Measurements from ENCODE around the gene MAP7D3. TPM values are rescaled to one million over a fixed set of nuclear protein-coding genes. Genes with fewer than 3 reads are reported as not detected.

The MAP7D3 gene
- total and polyA plus RNA-seq, 2 of the 8 experiments (the other 6 are each of a cell fraction or from before 2014, with no cell fraction given): 4.8 to 19.6 TPM

- Histone ChIP-seq H3K23ac (ENCODE audit: insufficient read length) (no peak overlapping the region), H2BK12ac (ENCODE audit: low read depth, low read length) (no peak overlapping the region), H3K27me3 (replicated peaks in 1 of 4; ENCODE audit: control insufficient read depth in 3 of 4, extremely low read depth in 1 of 4, insufficient read depth in 3 of 4, low read length in 3 of 4) (no peaks in the 10 kb centered on the region), H3K4me2 (ENCODE audit: insufficient read depth in 1 of 2, low read depth in 2 of 2, low read length in 2 of 2) (no peak overlapping the region), H4K8ac (ENCODE audit: extremely low read depth, insufficient read depth, low read length) (no peak overlapping the region), H3K79me1 (ENCODE audit: low read depth, low read length) (no peaks in the 10 kb centered on the region), H3K4me1 (replicated peaks in 1 of 4; ENCODE audit: control insufficient read depth in 3 of 4, insufficient read depth in 4 of 4, low read length in 3 of 4) (no peaks in the 10 kb centered on the region), H2BK5ac (ENCODE audit: low read depth, low read length) (no peak overlapping the region), H3K18ac (ENCODE audit: extremely low read depth, low read length) (no peak overlapping the region), H4K91ac (replicated peaks; ENCODE audit: insufficient read length, low read length) (no peak overlapping the region), H3K9me3 (ENCODE audit: insufficient read depth in 2 of 2, low read depth in 1 of 2, low read length in 1 of 2) (no peaks in the 10 kb centered on the region), H3K79me2 (ENCODE audit: control insufficient read depth in 1 of 2, insufficient read depth in 2 of 2, low read length in 2 of 2) (no peaks in the 10 kb centered on the region), H2BK20ac (ENCODE audit: low read length) (no peak overlapping the region), H2AFZ (ENCODE audit: low read length) (no peak overlapping the region), H3K9ac (replicated peaks in 1 of 4; ENCODE audit: extremely low read depth in 1 of 4, low read depth in 3 of 4, low read length in 3 of 4) (no peak overlapping the region), H3K27ac (ENCODE audit: low read depth, low read length) (no peak overlapping the region), H4K20me1 (replicated peaks in 1 of 2; ENCODE audit: control insufficient read depth in 1 of 2, insufficient read depth in 2 of 2, low read length in 2 of 2) (no peaks in the 10 kb centered on the region), H3K23me2 (ENCODE audit: low read depth, low read length) (no peaks in the 10 kb centered on the region), H2AK5ac (ENCODE audit: low read depth, low read length) (no peak overlapping the region), H3K36me3 (ENCODE audit: control insufficient read depth in 2 of 4, insufficient read depth in 4 of 4, low read length in 3 of 4) (no peaks in the 10 kb centered on the region), H4K5ac (ENCODE audit: insufficient read length, low read depth, low read length) (no peak overlapping the region), H3K14ac (ENCODE audit: insufficient read length) (no peak overlapping the region), H3K4ac (replicated peaks; ENCODE audit: insufficient read length, low read depth, low read length) (no peak overlapping the region), H3K4me3 (ENCODE audit: extremely low read depth in 1 of 4, insufficient read depth in 2 of 4, low read depth in 3 of 4, low read length in 4 of 4) (no peak overlapping the region), H2BK15ac (ENCODE audit: low read length) (no peak overlapping the region), H2BK120ac (replicated peaks; ENCODE audit: low read depth, low read length) (no peak overlapping the region), H3K56ac (replicated peaks; ENCODE audit: insufficient read length, low read depth, low read length) (no peak overlapping the region)
- ChIA-PET CTCF (ENCODE audit: partially characterized antibody) (interaction anchor here (1.0 kb wide), 1 partner anchor 25 kb away, joined by 4 read pairs; no protein-coding TSS in a partner anchor), POLR2A (ENCODE audit: partially characterized antibody) (no interaction called here)
- no peak for DNase-seq (ENCODE audit: low read depth in 1 of 2, low spot score in 2 of 2)
- WGBS, 2 experiments (ENCODE audit: extremely low coverage in 1 of 2, insufficient coverage in 1 of 2, insufficient read length in 1 of 2, insufficient replicate concordance in 2 of 2, low coverage in 1 of 2, low lambda C conversion rate in 2 of 2, missing lambda C conversion rate in 1 of 2): 100% methylated on average over 2 of the region's 2 CpGs; no CpG with 5 or more reads in 1 of the 2 experiments
- FAIRE-seq: no peak
- no peak for TF ChIP-seq KDM4A (IDR thresholded peaks at IDR 0.05; ENCODE audit: low read depth, low read length, severe bottlenecking)
- TF ChIP-seq NANOG (IDR thresholded peaks at IDR 0.05; ENCODE audit: insufficient read depth, low read depth, low read length, poor library complexity, severe bottlenecking): no peak
- TF ChIP-seq SIX5 (IDR thresholded peaks at IDR 0.05; ENCODE audit: low read depth, low read length): no peak
- TF ChIP-seq E2F6 (IDR thresholded peaks at IDR 0.05): no peak
- no peak for TF ChIP-seq SIN3A (conservative IDR thresholded peaks at IDR 0.05 in 1 of 2, IDR thresholded peaks at IDR 0.05 in 1 of 2; ENCODE audit: low read depth in 1 of 2, low read length in 2 of 2)
- TF ChIP-seq GABPA (IDR thresholded peaks at IDR 0.05; ENCODE audit: borderline replicate concordance, insufficient read depth, low read length): no peak
- TF ChIP-seq TEAD4 (IDR thresholded peaks at IDR 0.05; ENCODE audit: low read depth, low read length): no peak
- TF ChIP-seq NRF1 (IDR thresholded peaks at IDR 0.05; ENCODE audit: low read depth, low read length): no peak
- no peak for TF ChIP-seq ZNF274 (IDR thresholded peaks at IDR 0.05; ENCODE audit: borderline replicate concordance, extremely low read depth, low read length)
- TF ChIP-seq JUN (IDR thresholded peaks at IDR 0.05; ENCODE audit: low read depth, low read length): no peak
- TF ChIP-seq BRCA1 (IDR thresholded peaks at IDR 0.05; ENCODE audit: low read depth, low read length): no peak
Observed at GRCh38 chrX:136291824-136292223, 40.6 kb upstream of the MAP7D3 start.
